ENCODE measurements around the gene SMCHD1. TPM values are rescaled to one million over a fixed set of nuclear protein-coding genes. Genes with fewer than 3 reads are reported as not detected.

SMCHD1 gene
- total and polyA plus RNA-seq, 2 experiments from 2014 or later = 7.7 to 39.0 TPM

GRCh38 chr18:2811416-2811815, 155.9 kb downstream of the SMCHD1 start (continued):
- no peak for TF ChIP-seq ZNF462 (CRISPR knock-in tag; IDR thresholded peaks at IDR 0.05)
- TF ChIP-seq ZNF331 (CRISPR knock-in tag; IDR thresholded peaks at IDR 0.05; ENCODE audit: low read depth) = no peak
- TF ChIP-seq CREB1 (CRISPR knock-in tag; IDR thresholded peaks at IDR 0.05; ENCODE audit: low read depth) = no peak
- TF ChIP-seq JUNB (IDR thresholded peaks at IDR 0.05; ENCODE audit: unreplicated experiment) = no peak

DNA sequence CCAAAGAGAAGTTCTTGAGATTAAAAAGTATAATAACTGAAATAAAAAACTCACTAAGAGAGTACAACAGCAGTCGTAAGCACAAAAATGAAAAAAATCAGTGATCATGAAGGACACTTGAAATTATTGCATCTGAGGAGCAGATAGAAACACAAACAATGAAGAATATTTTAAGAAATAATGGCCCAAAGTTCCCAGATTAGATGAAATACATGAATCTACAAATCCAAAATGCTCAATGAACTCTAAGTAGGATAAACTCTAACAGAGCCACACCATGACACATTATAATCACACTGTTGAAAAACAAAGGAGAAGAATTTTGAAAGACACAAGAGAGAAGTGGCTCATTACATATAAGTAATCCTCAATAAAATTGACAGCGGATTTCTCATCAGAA, 159.4 kb downstream of the SMCHD1 start:
- ATAC-seq = no peak
- no peak overlapping the region for H3K4me3 Mint-ChIP-seq
- Histone ChIP-seq H3K4me3 (no peak overlapping the region), H4K20me1 (replicated peaks; ENCODE audit: insufficient read depth) (no peaks in the 10 kb centered on the region), H2AFZ (no peak overlapping the region), H3K79me2 (replicated peaks; ENCODE audit: insufficient read depth) (no peaks in the 10 kb centered on the region), H3K4me1 (ENCODE audit: insufficient read depth) (0 out of 2 replicates have a peak, but pooled peaks cover 5% of the 10 kb centered on the region), H3K27ac (ENCODE audit: low read depth) (no peak overlapping the region), H3K4me2 (no peak overlapping the region), H3K9me2 (ENCODE audit: insufficient read depth) (no peaks in the 10 kb centered on the region), H3F3A (replicated peaks; ENCODE audit: low read depth) (no peaks in the 10 kb centered on the region), H3K27me3 (ENCODE audit: insufficient read depth) (no peaks in the 10 kb centered on the region), H3K36me3 (ENCODE audit: insufficient read depth) (no peaks in the 10 kb centered on the region)
- no peaks in the 10 kb centered on the region for H3K27me3 Mint-ChIP-seq (ENCODE audit: insufficient read depth, low read depth, poor library complexity)
- H3K4me1 Mint-ChIP-seq = peaks cover 7% of the 10 kb centered on the region
- no peak for DNase-seq (ENCODE audit: low spot score)
- H3K27ac Mint-ChIP-seq = no peak overlapping the region
- peaks cover 13% of the 10 kb centered on the region; the same call in 2 of the 3 replicates for H3K36me3 Mint-ChIP-seq (ENCODE audit: low read depth)
- peaks cover 16% of the 10 kb centered on the region for H3K9me3 Mint-ChIP-seq
- TF ChIP-seq ZNF331 (CRISPR knock-in tag; IDR thresholded peaks at IDR 0.05; ENCODE audit: low read depth) = no peak
- no peak for TF ChIP-seq STAT1 (IDR thresholded peaks at IDR 0.05; ENCODE audit: unreplicated experiment)
- TF ChIP-seq CREB1 (CRISPR knock-in tag; IDR thresholded peaks at IDR 0.05; ENCODE audit: low read depth) = no peak
- no peak for TF ChIP-seq CTCF (conservative IDR thresholded peaks at IDR 0.05; ENCODE audit: low read depth in 2 of 2)
- no peak for TF ChIP-seq NANOG (IDR thresholded peaks at IDR 0.05; ENCODE audit: borderline replicate concordance)
- TF ChIP-seq ZNF114 (CRISPR knock-in tag; IDR thresholded peaks at IDR 0.05) = no peak
- no peak for TF ChIP-seq JUNB (IDR thresholded peaks at IDR 0.05; ENCODE audit: unreplicated experiment)
- TF ChIP-seq EZH2phosphoT487 (IDR thresholded peaks at IDR 0.05; ENCODE audit: unreplicated experiment) = no peak
